Vagina (tissue), 2 donors: Measurements from ENCODE around the gene MEDAG.

ENCODE experiments used
- POLR2AphosphoS5 ChIP-seq, 2 donors: sonication (generic); formaldehyde crosslinking; IDR thresholded peaks; one replicate each; pipeline ENCODE4 v1.9.0; 2017; ENCODE audit warnings: antibody characterized with exemption in 2 of 2, mild to moderate bottlenecking in 2 of 2, low read depth in 1 of 2; ENCODE audit not compliant: insufficient read depth in 1 of 2
- TF ChIP-seq, protein P1 (sequence below), 3 experiments: fragments of 450-650 bp in 2 of 3; fragments of 200-600 bp in 1 of 3; sonication (generic) in 1 of 3; IDR thresholded peaks; one replicate each; pipeline ENCODE4 v1.5.1; 2017 to 2019; ENCODE audit warnings: antibody characterized with exemption in 3 of 3, mild to moderate bottlenecking in 2 of 3, moderate library complexity in 2 of 3

DNA sequence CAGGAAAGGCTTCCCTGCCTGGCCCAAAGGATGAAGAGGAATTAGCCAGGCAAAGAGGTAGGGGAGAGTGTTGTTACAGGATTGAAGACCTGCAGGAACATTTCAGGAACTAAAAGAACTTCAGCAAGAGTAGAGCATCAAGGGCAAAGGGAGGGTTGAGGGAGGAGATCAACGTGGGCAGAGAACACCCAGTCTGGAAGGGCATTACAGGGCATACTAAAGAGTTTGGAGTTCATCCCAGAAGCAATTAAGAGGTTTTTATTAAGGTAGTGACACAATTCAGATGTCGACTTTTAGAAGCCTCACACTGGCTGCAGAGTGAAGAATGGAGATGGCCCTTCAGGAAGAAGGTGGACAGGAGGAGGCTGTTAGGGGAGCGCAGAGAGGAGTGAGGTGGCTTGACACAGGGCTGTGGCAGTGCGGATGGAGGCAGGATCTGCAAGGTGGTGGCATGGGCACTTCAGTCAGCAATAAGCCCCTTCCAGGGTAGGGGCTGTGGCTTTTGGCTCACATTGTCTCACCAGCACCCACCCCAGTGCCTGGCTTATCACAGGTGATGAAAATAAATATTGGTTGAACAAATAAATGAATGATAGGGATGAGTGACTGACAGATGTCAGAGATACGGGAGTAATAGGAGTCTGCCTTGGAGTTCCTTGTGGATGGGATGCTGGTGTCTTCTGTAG is 51.3 kb downstream of the MEDAG start:
- TF ChIP-seq, protein P1, sequence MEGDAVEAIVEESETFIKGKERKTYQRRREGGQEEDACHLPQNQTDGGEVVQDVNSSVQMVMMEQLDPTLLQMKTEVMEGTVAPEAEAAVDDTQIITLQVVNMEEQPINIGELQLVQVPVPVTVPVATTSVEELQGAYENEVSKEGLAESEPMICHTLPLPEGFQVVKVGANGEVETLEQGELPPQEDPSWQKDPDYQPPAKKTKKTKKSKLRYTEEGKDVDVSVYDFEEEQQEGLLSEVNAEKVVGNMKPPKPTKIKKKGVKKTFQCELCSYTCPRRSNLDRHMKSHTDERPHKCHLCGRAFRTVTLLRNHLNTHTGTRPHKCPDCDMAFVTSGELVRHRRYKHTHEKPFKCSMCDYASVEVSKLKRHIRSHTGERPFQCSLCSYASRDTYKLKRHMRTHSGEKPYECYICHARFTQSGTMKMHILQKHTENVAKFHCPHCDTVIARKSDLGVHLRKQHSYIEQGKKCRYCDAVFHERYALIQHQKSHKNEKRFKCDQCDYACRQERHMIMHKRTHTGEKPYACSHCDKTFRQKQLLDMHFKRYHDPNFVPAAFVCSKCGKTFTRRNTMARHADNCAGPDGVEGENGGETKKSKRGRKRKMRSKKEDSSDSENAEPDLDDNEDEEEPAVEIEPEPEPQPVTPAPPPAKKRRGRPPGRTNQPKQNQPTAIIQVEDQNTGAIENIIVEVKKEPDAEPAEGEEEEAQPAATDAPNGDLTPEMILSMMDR (IDR thresholded peaks at IDR 0.05): no peak
- no peak for TF ChIP-seq POLR2AphosphoS5 (IDR thresholded peaks at IDR 0.05; ENCODE audit: insufficient read depth in 1 of 2, low read depth in 1 of 2)
